Measurements from ENCODE around the gene TBX1.
"Not testable (repeated sequence)": the region's sequence is repeated elsewhere in the genome, so short reads cannot be mapped to it uniquely, and the experiment has no call there.

Gene TBX1

DNA sequence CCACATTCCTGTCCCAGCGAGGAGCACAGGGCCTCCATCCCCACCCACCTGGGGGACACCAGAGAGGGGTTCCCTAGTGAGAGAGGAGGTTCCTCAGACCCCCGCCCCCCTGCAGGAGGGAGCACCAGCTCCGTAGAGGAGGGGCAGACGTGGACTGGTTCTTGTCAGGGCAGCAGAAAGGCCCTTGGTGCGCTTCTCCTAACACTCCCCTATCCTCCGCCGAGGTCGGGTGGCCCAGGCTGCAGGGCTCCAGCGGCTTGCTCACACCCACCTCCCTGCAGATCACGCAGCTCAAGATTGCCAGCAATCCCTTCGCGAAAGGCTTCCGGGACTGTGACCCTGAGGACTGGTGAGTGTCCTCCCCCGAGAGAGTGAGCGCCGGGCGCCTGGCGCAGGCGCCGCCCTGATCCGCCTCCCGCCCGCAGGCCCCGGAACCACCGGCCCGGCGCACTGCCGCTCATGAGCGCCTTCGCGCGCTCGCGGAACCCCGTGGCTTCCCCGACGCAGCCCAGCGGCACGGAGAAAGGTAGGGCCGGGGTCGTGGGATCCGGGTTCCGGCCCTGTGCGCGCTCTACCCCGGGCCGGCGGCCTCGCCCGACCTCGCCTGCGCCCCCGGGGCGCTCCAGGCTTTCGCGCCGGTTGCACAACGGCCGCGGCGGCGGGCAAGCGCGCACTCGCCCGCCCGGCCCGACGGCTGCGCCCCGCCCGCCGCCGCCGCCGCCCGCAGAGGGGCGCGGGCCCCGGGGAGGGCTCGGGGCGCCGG, 5.1 kb downstream of the TBX1 start:
- no peak for DNase-seq (ENCODE audit: low read depth)

- DNase-seq (ENCODE audit: low read depth): no peak
Observed at GRCh38 chr22:19766240-19766510, 5.6 kb downstream of the TBX1 start.

GRCh38 chr22:19766511-19767426, 6.2 kb downstream of the TBX1 start:
- DNase-seq (ENCODE audit: low read depth): no peak

DNA sequence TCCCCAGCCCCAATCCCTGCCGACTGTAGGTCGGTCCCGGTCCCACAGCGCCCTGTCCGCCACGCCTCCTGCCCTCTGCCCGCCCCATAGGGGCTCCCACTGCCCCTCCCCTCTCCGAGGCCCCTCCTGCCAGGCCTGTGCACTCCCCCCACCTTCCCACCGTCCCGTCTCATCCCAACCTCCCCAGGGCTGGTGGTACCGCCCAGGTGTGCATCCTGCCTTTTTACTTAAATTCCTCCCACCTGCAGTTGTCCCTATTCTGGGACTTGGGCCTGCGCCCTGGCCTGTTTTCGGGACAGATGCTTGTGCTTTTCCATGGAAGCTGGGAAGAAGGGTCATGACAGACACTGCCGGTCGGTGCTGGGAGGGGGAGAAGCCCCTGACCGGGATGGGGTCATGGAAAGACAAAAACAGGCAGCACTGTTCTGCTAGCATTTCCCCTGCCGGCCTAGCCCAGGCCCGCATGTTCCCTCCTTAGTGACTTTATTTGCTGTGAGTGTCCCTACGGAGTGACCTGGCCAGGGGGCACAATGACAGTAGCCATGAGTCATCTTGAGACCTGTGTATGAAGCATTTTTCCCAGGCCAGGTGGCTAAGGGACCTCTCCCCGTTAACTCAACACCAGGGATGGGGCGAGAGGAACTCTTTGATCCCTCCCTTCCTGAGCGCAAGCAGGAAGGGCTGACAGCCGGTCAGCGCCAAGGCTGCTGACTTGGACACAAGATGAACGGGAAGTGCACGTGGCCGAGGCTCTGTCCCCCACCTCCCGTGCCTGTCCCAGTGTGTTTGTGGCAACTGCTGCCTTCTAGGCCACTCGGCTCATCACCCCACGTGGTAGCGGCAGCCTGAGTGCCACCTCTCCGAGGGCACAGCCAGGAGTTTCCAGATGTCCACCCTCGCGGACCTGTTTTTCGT, 7.1 kb downstream of the TBX1 start:
- no peak for DNase-seq (ENCODE audit: low read depth)

- DNase-seq (ENCODE audit: low read depth): no peak
Observed at GRCh38 chr22:19769393-19769715, 8.8 kb downstream of the TBX1 start.

- no peak for DNase-seq (ENCODE audit: low read depth)
Observed at GRCh38 chr22:19770349-19771220, 10.0 kb downstream of the TBX1 start.

DNA sequence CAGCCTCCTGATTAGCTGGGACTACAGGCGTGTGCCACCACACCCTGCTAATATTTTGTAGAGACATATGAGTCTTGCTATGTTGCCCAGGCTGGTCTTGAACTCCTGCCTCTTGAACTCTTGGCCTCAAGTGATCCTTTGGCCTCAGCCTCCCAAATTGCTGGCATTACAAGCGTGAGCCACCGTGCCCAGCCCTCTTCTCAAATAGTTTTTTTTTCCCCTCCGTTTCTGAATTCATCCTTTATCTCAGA, 11.8 kb downstream of the TBX1 start:
- DNase-seq (ENCODE audit: low read depth): no peak

GRCh38 chr22:19772673-19773469, 12.3 kb downstream of the TBX1 start:
- DNase-seq (ENCODE audit: low read depth): no peak

- no peak for DNase-seq (ENCODE audit: low read depth)
Observed at GRCh38 chr22:19773470-19774040, 13.0 kb downstream of the TBX1 start.

DNA sequence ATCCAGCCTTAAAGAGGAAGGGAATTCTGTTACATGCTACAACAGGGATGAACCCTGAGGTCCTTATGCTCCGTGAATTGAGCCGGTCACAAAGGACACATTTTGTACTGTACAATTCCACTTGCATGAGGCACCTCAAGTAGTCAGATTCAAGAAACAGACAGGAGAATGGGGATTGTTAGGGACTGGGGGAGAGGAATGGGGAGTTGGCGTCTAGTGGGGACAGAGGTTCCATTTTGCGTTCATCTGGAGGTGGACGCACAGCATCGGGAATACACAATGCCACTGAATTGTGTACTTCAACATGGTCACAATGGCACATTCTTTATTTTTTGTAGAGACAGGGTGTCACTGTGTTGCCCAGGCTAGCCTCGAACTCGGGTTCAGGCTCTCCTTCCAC, 14.1 kb downstream of the TBX1 start:
- DNase-seq (ENCODE audit: low read depth): no peak

DNA sequence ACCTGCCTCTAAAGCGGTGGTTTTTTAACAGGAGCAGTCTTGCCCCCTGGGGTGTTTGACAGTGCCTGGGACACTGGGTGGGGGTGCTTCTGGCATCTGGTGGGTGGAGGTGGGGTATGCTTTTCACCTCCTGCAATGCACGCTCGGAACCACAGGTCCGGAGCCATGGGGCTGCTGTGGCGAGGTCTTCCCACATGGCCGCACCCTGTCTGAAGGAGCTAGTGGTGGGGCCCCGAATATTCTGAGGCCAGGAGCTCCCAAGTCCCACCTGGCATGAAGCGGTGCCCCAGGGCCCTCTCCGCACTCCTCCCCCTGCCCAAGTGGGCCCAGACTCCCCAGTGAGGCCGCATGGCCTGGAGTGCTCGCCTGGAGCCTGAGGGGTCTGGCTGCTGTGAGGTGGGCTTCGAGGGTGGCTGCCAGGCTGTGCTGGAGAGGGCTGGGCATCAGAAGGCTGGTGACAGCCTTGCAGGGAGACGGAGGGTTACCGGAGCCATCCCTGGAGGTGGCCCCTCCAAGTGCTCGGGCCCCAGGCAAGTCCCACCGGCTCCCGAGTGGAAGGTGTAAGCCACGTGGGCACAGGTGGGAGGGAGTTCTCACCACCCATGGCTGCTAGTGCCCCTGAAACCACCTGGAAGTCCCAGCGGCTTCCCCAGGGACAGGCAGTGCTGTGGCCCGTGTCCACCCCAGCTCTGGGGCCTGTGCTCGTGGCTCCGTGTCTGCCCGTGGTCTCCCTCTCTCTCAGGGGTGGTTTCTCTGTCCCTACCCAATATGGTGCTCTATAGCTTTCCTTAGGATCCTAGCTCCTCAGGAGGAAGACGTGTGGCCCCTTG, 15.1 kb downstream of the TBX1 start:
- DNase-seq (ENCODE audit: low read depth): no peak

- no peak for DNase-seq (ENCODE audit: low read depth)
Observed at GRCh38 chr22:19776433-19777031, 16.0 kb downstream of the TBX1 start.

- not testable (repeated sequence) for DNase-seq (ENCODE audit: low read depth)
Observed at GRCh38 chr22:19777192-19777591, 16.6 kb downstream of the TBX1 start.

- DNase-seq (ENCODE audit: low read depth): no peak
Observed at GRCh38 chr22:19779011-19779421, 18.4 kb downstream of the TBX1 start.

- DNase-seq (ENCODE audit: low read depth): no peak
Observed at GRCh38 chr22:19779685-19780268, 19.2 kb downstream of the TBX1 start.

- DNase-seq (ENCODE audit: low read depth): no peak
Observed at GRCh38 chr22:19782533-19782932, 22.0 kb downstream of the TBX1 start.

- no peak for DNase-seq (ENCODE audit: low read depth)
Observed at GRCh38 chr22:19783586-19784383, 23.2 kb downstream of the TBX1 start.

All from activated gamma-delta T cell treated with anti-CD3 and anti-CD28 coated beads, Interleukin-2, amount 50 U/mL, for 16 hours (primary cell).